Hepatocyte (in vitro differentiated cells): ENCODE measurements around the gene PUSL1. TPM values are rescaled to one million over a fixed set of nuclear protein-coding genes. Genes with fewer than 3 reads are reported as not detected.

Source experiments
- DNase-seq: peaks from one replicate; pipeline ENCODE4 v3.0.0-alpha.2; 2016; ENCODE audit warnings: low spot score
- H2AFZ ChIP-seq: fragments of 200-600 bp; sonication (generic); 2 replicates; pipeline ENCODE4 v1.6.0; 2016; ENCODE audit warnings: antibody characterized with exemption, mild to moderate bottlenecking
- H3K27ac ChIP-seq: fragments of 200-600 bp; sonication (generic); 2 replicates; pipeline ENCODE4 v1.5.1; 2016; ENCODE audit warnings: mild to moderate bottlenecking
- H3K27me3 ChIP-seq: fragments of 200-600 bp; sonication (generic); 2 replicates; pipeline ENCODE4 v1.6.1; 2016
- H3K36me3 ChIP-seq: fragments of 200-600 bp; sonication (generic); replicated peaks from 2 replicates; pipeline ENCODE4 v1.5.1; 2016; ENCODE audit warnings: low read depth; ENCODE audit not compliant: insufficient read depth
- H3K4me1 ChIP-seq: fragments of 200-600 bp; sonication (generic); 2 replicates; pipeline ENCODE4 v1.5.1; 2016; ENCODE audit warnings: mild to moderate bottlenecking, moderate library complexity; ENCODE audit not compliant: insufficient read depth
- H3K4me2 ChIP-seq: fragments of 200-600 bp; sonication (generic); 2 replicates; pipeline ENCODE4 v1.6.0; 2016
- H3K4me3 ChIP-seq: fragments of 200-600 bp; sonication (generic); 2 replicates; pipeline ENCODE4 v1.5.1; 2016; ENCODE audit warnings: mild to moderate bottlenecking
- H3K79me2 ChIP-seq: fragments of 200-600 bp; sonication (generic); 2 replicates; pipeline ENCODE4 v1.6.0; 2017; ENCODE audit warnings: mild to moderate bottlenecking
- H3K9me2 ChIP-seq: fragments of 200-600 bp; sonication (generic); replicated peaks from 2 replicates; pipeline ENCODE4 v1.6.0; 2017; ENCODE audit warnings: mild to moderate bottlenecking; ENCODE audit not compliant: insufficient read depth
- H3K9me3 ChIP-seq: fragments of 200-600 bp; sonication (generic); 2 replicates; pipeline ENCODE4 v1.5.1; 2016; ENCODE audit warnings: low read depth, mild to moderate bottlenecking
- H4K20me1 ChIP-seq: fragments of 200-600 bp; sonication (generic); 2 replicates; pipeline ENCODE4 v1.6.0; 2016; ENCODE audit warnings: mild to moderate bottlenecking; ENCODE audit not compliant: insufficient read depth, poor library complexity, severe bottlenecking
- CTCF ChIP-seq: fragments of 200-600 bp; sonication (generic); IDR thresholded peaks from 2 replicates; pipeline ENCODE4 v1.5.1; 2016; ENCODE audit warnings: antibody characterized with exemption, mild to moderate bottlenecking; ENCODE audit not compliant: poor library complexity
- EZH2 ChIP-seq: fragments of 200-600 bp; sonication (generic); IDR thresholded peaks from 2 replicates; pipeline ENCODE4 v1.6.1; 2016; ENCODE audit warnings: antibody characterized with exemption, mild to moderate bottlenecking, borderline replicate concordance
- EZH2phosphoT487 ChIP-seq: fragments of 200-600 bp; sonication (generic); IDR thresholded peaks from one replicate; pipeline ENCODE4 v1.6.1; 2018; ENCODE audit warnings: antibody characterized with exemption, mild to moderate bottlenecking, low read depth, moderate library complexity; ENCODE audit not compliant: unreplicated experiment, severe bottlenecking
- WGBS: methylation state at CpG from one replicate; pipeline ENCODE4 v1.1.6; 2016; ENCODE audit warnings: low lambda C conversion rate; ENCODE audit errors: missing lambda C conversion rate; 5-methylcytosine and 5-hydroxymethylcytosine counted together
- polyA plus RNA-seq: library from polyadenylated mRNA; unstranded; fragments of >200 nt; fragmentation: Nextera tagmentation; extraction: Ambion mirVana; gene quantifications from 2 replicates; pipeline ENCODE4 v1.2.1, GENCODE V29; 2016
- total RNA-seq: library from RNA; depleted of rRNA; stranded (reverse); fragments of >200 nt; gene quantifications from 2 replicates; pipeline ENCODE4 v1.2.3, GENCODE V29; 2014

Gene PUSL1
- total and polyA plus RNA-seq, 2 experiments from 2014 or later = 27.7 to 37.2 TPM

GRCh38 chr1:1267488-1268283 is 40.7 kb upstream of the PUSL1 start:
- Histone ChIP-seq H3K4me2 (no peak overlapping the region), H3K4me1 (peaks cover 21% of the 10 kb centered on the region), H3K9me3 (no peaks in the 10 kb centered on the region), H3K27ac (no peak overlapping the region), H3K27me3 (no peaks in the 10 kb centered on the region), H3K9me2 (no peaks in the 10 kb centered on the region), H4K20me1 (peaks cover 68% of the 10 kb centered on the region), H3K4me3 (no peak overlapping the region), H3K79me2 (peaks cover 80% of the 10 kb centered on the region), H3K36me3 (no peaks in the 10 kb centered on the region), H2AFZ (no peak overlapping the region)
- 96% methylated on average over 39 of the region's 39 CpGs for WGBS
- no peak for TF ChIP-seq EZH2
- no peak for TF ChIP-seq EZH2phosphoT487
- no peak for TF ChIP-seq CTCF
- no peak for DNase-seq

- Histone ChIP-seq H3K4me3 (no peak overlapping the region), H3K79me2 (peaks cover 86% of the 10 kb centered on the region), H2AFZ (no peak overlapping the region), H3K9me3 (no peaks in the 10 kb centered on the region), H3K27ac (no peak overlapping the region), H3K4me1 (peaks cover 22% of the 10 kb centered on the region), H3K36me3 (no peaks in the 10 kb centered on the region), H3K9me2 (no peaks in the 10 kb centered on the region), H3K4me2 (no peak overlapping the region), H3K27me3 (no peaks in the 10 kb centered on the region), H4K20me1 (peaks cover 73% of the 10 kb centered on the region)
- no peak for DNase-seq
- 98% methylated on average over 13 of the region's 13 CpGs for WGBS
- no peak for TF ChIP-seq EZH2
Measured at GRCh38 chr1:1268284-1268682, 40.1 kb upstream of the PUSL1 start.

GRCh38 chr1:1270813-1271212 is 37.6 kb upstream of the PUSL1 start:
- TF ChIP-seq EZH2phosphoT487 (no peak), CTCF (no peak), EZH2 (no peak)
- Histone ChIP-seq H3K79me2 (peaks cover 69% of the 10 kb centered on the region), H2AFZ (no peak overlapping the region), H3K4me2 (peak overlapping the region; percentile 100), H4K20me1 (peaks cover 59% of the 10 kb centered on the region), H3K4me3 (no peak overlapping the region), H3K36me3 (no peaks in the 10 kb centered on the region), H3K9me2 (no peaks in the 10 kb centered on the region), H3K9me3 (no peaks in the 10 kb centered on the region), H3K4me1 (peaks cover 22% of the 10 kb centered on the region), H3K27ac (no peak overlapping the region), H3K27me3 (no peaks in the 10 kb centered on the region)
- WGBS = 92% methylated on average over 7 of the region's 7 CpGs
- no peak for DNase-seq

GRCh38 chr1:1272341-1273208 is 35.8 kb upstream of the PUSL1 start:
- DNase-seq = no peak

More at GRCh38 chr1:1272341-1273208, 35.8 kb upstream of the PUSL1 start:
- peaks cover 22% of the 10 kb centered on the region for H3K4me1 ChIP-seq
- peak overlapping the region; percentile 100 for H3K4me2 ChIP-seq
- H4K20me1 ChIP-seq = peaks cover 47% of the 10 kb centered on the region
- no peaks in the 10 kb centered on the region for H3K36me3 ChIP-seq
- no peaks in the 10 kb centered on the region for H3K9me3 ChIP-seq
- no peak overlapping the region for H2AFZ ChIP-seq
- no peaks in the 10 kb centered on the region for H3K9me2 ChIP-seq
- H3K79me2 ChIP-seq = peaks cover 55% of the 10 kb centered on the region
- H3K4me3 ChIP-seq = peak overlapping the region; percentile 74
- peak overlapping the region; percentile 78 for H3K27ac ChIP-seq
- 47% methylated on average over 43 of the region's 43 CpGs for WGBS
- TF ChIP-seq EZH2phosphoT487 (no peak), CTCF (no peak)
- H3K27me3 ChIP-seq = no peaks in the 10 kb centered on the region
